ENCODE measurements around the gene MEX3A.

GRCh38 chr1:156025876-156026275 lies 56.4 kb downstream of the MEX3A start:
- TF ChIP-seq POLR2AphosphoS5 (IDR thresholded peaks at IDR 0.05; ENCODE audit: low read depth) (no peak), CTCF (conservative IDR thresholded peaks at IDR 0.05; ENCODE audit: low read depth in 2 of 2) (peak; percentile 65 to 92), CREB1 (CRISPR knock-in tag; IDR thresholded peaks at IDR 0.05; ENCODE audit: low read depth) (no peak; the same call in 1 of the 2 replicates), ZNF114 (CRISPR knock-in tag; IDR thresholded peaks at IDR 0.05) (no peak), EZH2 (IDR thresholded peaks at IDR 0.05; ENCODE audit: low read depth, unreplicated experiment) (no peak), REST (IDR thresholded peaks at IDR 0.05; ENCODE audit: unreplicated experiment) (no peak), EZH2phosphoT487 (IDR thresholded peaks at IDR 0.05; ENCODE audit: unreplicated experiment) (no peak), JUNB (IDR thresholded peaks at IDR 0.05; ENCODE audit: unreplicated experiment) (no peak), ETS1 (IDR thresholded peaks at IDR 0.05) (no peak), NANOG (IDR thresholded peaks at IDR 0.05; ENCODE audit: borderline replicate concordance) (no peak), ZNF331 (CRISPR knock-in tag; IDR thresholded peaks at IDR 0.05; ENCODE audit: low read depth) (no peak), STAT1 (IDR thresholded peaks at IDR 0.05; ENCODE audit: unreplicated experiment) (no peak), ZNF462 (CRISPR knock-in tag; IDR thresholded peaks at IDR 0.05) (no peak)
